RWPE1 (cell line): ENCODE results near the gene ADARB1.
"Not testable (repeated sequence)": the region's sequence is repeated elsewhere in the genome, so short reads cannot be mapped to it uniquely, and the experiment has no call there.

Experiments used
- CTCF ChIA-PET: fragments of 350-600 bp; sonication (Branson Sonifier 250); formaldehyde crosslinking; extraction: SDS; loops from one replicate; lab custom pipeline; 2021; lab: Yijun Ruan, JAX
- POLR2A ChIA-PET: fragments of 400-600 bp; formaldehyde crosslinking; extraction: SDS; loops from one replicate; lab custom pipeline; 2020; ENCODE audit warnings: antibody characterized with exemption; ENCODE audit not compliant: low non-redundant PET; lab: Yijun Ruan, JAX
- DNase-seq: peaks from one replicate; pipeline ENCODE4 v3.0.0; 2012; ENCODE audit warnings: low spot score
- H3K27ac ChIP-seq: fragments of 450-650 bp; 2 replicates; pipeline ENCODE4 v1.5.1; 2017
- TF ChIP-seq, protein P1 (sequence below): fragments of 450-650 bp; conservative IDR thresholded peaks from 2 replicates; pipeline ENCODE4 v1.5.1; 2017; ENCODE audit warnings: low read depth, mild to moderate bottlenecking

ADARB1 gene, protein sequence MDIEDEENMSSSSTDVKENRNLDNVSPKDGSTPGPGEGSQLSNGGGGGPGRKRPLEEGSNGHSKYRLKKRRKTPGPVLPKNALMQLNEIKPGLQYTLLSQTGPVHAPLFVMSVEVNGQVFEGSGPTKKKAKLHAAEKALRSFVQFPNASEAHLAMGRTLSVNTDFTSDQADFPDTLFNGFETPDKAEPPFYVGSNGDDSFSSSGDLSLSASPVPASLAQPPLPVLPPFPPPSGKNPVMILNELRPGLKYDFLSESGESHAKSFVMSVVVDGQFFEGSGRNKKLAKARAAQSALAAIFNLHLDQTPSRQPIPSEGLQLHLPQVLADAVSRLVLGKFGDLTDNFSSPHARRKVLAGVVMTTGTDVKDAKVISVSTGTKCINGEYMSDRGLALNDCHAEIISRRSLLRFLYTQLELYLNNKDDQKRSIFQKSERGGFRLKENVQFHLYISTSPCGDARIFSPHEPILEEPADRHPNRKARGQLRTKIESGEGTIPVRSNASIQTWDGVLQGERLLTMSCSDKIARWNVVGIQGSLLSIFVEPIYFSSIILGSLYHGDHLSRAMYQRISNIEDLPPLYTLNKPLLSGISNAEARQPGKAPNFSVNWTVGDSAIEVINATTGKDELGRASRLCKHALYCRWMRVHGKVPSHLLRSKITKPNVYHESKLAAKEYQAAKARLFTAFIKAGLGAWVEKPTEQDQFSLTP

DNA sequence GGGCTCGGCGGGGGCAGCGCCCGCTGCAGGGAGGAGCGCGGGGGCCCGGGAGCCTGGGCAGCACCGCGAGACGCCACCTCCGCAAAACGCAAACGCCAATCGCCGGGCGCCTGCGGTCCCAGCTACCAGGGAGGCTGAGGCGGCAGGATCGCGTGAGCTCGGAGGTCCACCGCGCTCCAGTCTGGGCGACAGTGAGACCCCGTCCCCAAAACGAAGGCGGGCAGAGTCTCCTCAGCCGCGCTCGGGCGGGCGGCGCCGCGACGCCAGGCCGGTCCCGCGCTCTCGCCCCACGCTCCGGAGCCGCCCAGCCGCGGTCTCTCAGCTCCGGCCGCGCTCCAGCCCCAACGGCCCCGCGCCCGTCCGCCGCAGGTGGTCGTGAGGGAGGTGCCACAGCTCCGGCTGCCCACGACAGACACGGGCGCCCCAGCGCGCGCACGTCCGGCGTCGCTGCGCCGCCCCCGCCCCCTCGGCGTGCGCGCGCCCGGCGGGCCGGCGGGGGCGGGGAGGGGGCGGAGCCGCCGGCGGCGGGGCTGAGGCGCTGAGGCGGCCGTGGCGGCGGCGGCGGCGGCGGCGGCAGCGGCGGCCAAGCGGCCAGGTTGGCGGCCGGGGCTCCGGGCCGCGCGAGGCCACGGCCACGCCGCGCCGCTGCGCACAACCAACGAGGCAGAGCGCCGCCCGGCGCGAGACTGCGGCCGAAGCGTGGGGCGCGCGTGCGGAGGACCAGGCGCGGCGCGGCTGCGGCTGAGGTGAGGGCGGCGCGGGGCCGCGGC, at the start of gene ADARB1:
TSS of gene ADARB1 (plus strand) at position 533 of the 770 bp plus-strand sequence. CDS start 97,077 bp downstream, outside the sequence.
- POLR2A ChIA-PET: no interaction called here
- CTCF ChIA-PET: interaction anchor here (0.5 to 0.6 kb wide), 2 partner anchors 66 to 491 kb away, joined by 3 to 4 read pairs; no protein-coding TSS in a partner anchor
- peak; percentile 75 for DNase-seq
- TF ChIP-seq, protein P1, sequence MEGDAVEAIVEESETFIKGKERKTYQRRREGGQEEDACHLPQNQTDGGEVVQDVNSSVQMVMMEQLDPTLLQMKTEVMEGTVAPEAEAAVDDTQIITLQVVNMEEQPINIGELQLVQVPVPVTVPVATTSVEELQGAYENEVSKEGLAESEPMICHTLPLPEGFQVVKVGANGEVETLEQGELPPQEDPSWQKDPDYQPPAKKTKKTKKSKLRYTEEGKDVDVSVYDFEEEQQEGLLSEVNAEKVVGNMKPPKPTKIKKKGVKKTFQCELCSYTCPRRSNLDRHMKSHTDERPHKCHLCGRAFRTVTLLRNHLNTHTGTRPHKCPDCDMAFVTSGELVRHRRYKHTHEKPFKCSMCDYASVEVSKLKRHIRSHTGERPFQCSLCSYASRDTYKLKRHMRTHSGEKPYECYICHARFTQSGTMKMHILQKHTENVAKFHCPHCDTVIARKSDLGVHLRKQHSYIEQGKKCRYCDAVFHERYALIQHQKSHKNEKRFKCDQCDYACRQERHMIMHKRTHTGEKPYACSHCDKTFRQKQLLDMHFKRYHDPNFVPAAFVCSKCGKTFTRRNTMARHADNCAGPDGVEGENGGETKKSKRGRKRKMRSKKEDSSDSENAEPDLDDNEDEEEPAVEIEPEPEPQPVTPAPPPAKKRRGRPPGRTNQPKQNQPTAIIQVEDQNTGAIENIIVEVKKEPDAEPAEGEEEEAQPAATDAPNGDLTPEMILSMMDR: no peak
- H3K27ac ChIP-seq: peak within 1 kb of the TSS; percentile 95

DNA sequence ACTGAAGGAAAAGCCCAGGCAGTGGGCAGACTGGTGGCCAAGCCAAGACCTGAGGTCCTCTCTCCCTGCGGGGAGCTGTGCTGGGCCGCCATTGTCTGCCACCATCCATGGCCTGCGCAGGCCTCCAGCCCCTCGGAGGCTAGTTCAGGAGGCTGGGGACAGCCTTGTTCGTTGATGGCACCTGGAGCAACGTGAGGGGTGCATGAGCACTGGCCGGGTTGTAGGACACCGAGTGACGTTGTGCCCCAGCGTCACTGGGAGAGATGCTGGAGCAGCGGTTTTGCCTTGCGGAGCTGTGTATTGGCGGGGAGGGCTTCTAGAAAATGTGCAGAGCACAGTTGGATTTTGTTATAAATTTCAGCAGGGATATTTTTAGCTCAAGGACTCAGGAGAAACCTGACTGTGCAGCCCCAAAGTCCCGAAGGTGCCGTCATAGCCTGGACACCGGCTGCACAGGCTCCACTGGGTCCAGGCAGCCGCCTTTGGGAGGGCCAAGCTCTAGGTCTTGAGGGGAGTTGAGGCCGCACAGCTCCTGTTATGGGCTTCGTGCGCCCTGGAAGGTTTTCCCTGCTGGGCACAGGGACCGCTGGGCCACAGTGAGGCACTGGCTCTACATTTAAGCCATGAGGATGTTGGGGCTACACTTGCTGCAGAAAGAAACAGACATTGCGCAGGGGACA, 48.2 kb upstream of the ADARB1 start:
- ChIA-PET POLR2A (no interaction called here), CTCF (interaction anchor here (0.6 kb wide), 1 partner anchor 9 kb away, joined by 3 read pairs; no protein-coding TSS in a partner anchor)

DNA sequence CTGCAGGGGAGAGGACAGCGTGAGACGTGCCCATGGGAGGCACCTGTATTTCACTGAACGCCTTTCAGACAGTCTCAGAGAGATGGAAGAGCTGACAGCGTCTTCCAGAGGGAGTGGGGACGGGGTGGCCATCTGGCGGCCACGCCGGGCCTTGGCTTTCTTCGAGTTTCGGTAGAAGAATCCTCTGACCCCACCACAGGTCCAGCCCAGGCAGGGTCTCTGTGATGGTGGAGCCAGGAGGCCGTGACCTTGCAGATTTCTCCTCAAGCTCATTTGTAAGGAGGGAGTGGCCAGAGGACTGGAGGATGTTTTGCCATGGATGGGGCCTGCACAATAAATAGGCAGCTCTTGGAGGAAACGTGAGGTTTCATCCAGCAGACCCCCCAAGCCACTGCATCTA, 47.6 kb upstream of the ADARB1 start:
- ChIA-PET POLR2A (no interaction called here), CTCF (interaction anchor here (0.6 kb wide), 1 partner anchor 9 kb away, joined by 3 read pairs; no protein-coding TSS in a partner anchor)
- TF ChIP-seq, protein P1: no peak
- no peak overlapping the region for H3K27ac ChIP-seq
- no peak for DNase-seq

More for the DNA sequence above, 48.2 kb upstream of the ADARB1 start:
- no peak for DNase-seq
- no peak overlapping the region for H3K27ac ChIP-seq
- TF ChIP-seq, protein P1: no peak

DNA sequence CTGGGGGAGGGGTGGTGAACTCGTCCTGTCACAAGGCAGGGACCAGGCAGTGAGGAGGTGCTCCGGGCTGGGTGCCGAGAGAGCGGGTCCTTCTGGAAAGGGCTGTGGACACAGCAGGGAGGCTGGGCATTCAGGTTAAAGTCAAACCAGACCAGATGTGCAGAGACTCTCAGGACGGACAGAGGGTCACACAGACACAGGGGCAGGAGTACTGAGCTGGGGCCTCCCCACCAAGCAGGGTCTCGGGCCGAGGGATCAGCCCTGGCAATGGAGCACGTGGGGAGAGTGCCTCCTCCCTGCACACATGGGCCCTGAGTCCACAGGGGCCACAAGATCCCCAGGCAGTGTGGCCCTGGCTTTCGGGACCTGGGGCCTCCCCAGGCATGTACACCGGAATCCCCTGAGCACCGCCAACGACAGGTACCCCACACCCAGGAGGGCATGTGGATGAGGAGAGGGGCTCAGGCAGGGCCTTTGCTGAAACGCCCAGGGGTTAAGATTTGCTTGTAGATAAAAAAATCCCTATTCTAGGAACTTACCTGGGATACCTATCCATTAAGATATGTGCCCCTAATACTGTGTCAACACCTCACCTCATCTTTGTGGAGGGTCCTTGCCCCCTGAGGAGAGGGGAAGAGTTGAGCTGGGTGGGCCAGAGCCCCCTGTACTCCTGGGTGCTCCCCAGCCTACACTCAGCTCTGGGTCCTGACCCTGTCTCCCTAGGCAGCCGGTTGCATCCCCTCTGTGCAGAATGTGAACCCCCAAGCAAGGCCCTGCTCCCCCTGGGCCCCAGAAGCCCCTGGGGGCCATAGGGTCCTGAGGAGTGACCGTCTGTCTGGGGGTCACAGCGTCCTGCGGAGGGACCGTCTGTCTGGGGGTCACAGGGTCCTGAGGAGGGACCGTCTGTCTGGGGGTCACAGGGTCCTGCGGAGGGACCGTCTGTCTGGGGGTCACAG, 46.9 kb upstream of the ADARB1 start:
- TF ChIP-seq, protein P1: no peak
- ChIA-PET POLR2A (no interaction called here), CTCF (interaction anchor here (0.6 kb wide), 1 partner anchor 8 kb away, joined by 3 read pairs; no protein-coding TSS in a partner anchor)
- DNase-seq: no peak
- no peak overlapping the region for H3K27ac ChIP-seq

DNA sequence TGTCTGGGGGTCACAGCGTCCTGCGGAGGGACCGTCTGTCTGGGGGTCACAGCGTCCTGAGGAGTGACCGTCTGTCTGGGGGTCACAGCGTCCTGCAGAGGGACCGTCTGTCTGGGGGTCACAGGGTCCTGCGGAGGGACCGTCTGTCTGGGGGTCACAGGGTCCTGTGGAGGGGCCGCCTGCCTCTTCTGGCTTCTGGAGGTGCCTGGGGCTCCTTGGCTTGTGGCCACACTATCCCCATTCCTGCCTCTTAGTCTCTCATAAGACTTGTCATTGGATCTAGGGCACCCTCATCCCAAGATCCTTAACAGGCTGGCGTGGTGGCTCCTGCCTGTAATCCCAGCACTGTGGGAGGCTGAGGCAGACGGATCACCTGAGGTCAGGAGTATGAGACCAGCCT, 45.7 kb upstream of the ADARB1 start:
- CTCF ChIA-PET, POLR2A ChIA-PET, H3K27ac ChIP-seq, DNase-seq: not testable (repeated sequence)
